Coronary artery (tissue), 2 donors: ENCODE data around the gene DNAJC11.

Experiments used
- DNase-seq: peaks from one replicate; pipeline ENCODE4 v3.0.0-alpha.2; 2017; ENCODE audit warnings: low spot score
- H3K27ac ChIP-seq, 2 donors: fragments of 200-600 bp; sonication (generic); one replicate each; pipeline ENCODE4 v1.5.1; 2016 to 2019
- H3K4me3 ChIP-seq: fragments of 200-600 bp; sonication (generic); 2 replicates; pipeline ENCODE4 v1.5.1; 2016; ENCODE audit warnings: mild to moderate bottlenecking, moderate library complexity
- TF ChIP-seq, protein P1 (sequence below): fragments of 200-600 bp; sonication (generic); IDR thresholded peaks from one replicate; pipeline ENCODE4 v1.5.1; 2019; ENCODE audit warnings: antibody characterized with exemption

The DNAJC11 gene

DNA sequence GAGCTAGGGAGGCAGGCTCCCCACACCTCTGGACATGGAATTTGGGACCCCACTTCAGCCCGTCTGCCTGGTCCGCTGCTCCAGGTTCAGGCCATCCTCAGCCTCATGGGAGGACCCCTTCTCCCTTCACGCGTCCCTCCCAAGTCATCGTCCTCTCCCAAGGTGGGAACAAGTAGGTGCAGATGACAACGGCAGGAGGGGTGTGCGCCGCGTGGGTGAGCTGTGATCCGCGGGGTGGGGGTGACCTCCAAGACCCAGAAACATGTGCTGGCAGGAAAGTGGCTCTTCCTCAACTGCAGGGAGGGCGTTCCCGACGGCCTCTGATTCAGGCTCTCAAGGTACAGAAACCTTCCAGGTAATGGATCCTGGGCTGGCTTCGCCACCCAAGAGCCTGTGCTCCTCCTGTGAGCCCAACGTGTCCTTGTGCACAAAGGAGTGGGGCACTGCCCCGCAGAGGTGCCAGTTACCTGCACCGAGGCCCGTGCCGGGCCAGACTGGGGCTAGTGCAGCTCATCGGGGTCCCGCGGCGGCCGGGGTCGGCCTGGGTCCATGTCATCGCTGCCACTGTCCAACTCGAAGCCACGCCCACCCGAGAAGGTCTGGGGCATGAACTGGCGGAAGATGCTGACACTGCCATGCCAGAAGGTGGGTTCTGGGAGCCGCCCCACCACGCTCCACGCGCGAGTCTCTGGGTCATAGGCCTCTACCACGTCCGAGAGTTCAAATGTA, 108.6 kb downstream of the DNAJC11 start:
- H3K4me3 ChIP-seq, result no peak overlapping the region
- TF ChIP-seq, protein P1, sequence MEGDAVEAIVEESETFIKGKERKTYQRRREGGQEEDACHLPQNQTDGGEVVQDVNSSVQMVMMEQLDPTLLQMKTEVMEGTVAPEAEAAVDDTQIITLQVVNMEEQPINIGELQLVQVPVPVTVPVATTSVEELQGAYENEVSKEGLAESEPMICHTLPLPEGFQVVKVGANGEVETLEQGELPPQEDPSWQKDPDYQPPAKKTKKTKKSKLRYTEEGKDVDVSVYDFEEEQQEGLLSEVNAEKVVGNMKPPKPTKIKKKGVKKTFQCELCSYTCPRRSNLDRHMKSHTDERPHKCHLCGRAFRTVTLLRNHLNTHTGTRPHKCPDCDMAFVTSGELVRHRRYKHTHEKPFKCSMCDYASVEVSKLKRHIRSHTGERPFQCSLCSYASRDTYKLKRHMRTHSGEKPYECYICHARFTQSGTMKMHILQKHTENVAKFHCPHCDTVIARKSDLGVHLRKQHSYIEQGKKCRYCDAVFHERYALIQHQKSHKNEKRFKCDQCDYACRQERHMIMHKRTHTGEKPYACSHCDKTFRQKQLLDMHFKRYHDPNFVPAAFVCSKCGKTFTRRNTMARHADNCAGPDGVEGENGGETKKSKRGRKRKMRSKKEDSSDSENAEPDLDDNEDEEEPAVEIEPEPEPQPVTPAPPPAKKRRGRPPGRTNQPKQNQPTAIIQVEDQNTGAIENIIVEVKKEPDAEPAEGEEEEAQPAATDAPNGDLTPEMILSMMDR, result no peak
- H3K27ac ChIP-seq, result peak overlapping the region; percentile 76 to 77
- DNase-seq, result no peak

DNA sequence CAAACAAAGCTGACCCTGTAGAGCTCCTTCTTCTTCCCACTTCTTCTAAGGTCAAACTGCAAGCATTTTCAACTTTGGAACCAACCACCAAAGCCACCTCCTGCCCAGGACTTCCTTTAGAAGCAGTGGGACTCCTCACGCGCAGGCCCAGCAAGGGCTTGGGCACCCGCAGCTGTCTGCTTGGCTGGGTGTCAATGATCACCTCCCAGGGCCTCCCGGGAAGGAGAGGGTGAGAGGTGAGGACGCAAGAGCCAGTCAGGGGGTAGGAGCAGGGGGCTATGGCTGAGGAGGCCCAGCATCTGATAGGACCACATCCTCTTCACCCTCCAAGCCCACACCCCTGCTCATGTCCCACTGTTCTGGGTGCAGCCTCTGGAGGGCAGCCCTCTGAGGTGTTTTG, 109.2 kb downstream of the DNAJC11 start:
- DNase-seq, result no peak
- Histone ChIP-seq H3K4me3 (no peak overlapping the region), H3K27ac (peak overlapping the region; percentile 76 to 77)
- TF ChIP-seq, protein P1, result no peak

DNA sequence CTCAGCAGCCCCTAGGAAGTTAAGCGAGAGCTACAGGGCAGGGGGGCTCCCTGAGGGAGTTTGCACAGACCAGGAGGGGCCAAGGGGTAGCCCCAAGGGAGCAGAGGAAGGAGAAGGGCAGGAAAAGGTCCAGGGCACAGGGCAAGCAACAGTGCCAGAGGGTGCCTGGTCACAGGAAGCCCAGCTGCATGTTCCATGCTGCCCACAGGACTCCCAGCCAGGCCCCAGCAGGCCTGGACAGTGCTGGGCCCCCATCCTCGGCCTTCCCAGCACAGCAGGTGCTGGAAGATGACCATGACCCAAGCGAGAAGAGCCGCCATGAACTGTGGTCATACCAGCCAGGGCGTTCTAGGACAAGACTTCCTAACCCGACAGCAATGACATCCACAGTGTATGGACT, 110.0 kb downstream of the DNAJC11 start:
- no peak overlapping the region for H3K4me3 ChIP-seq
- no peak for DNase-seq
- peak overlapping the region; percentile 76 to 77 for H3K27ac ChIP-seq
- TF ChIP-seq, protein P1, result no peak

DNA sequence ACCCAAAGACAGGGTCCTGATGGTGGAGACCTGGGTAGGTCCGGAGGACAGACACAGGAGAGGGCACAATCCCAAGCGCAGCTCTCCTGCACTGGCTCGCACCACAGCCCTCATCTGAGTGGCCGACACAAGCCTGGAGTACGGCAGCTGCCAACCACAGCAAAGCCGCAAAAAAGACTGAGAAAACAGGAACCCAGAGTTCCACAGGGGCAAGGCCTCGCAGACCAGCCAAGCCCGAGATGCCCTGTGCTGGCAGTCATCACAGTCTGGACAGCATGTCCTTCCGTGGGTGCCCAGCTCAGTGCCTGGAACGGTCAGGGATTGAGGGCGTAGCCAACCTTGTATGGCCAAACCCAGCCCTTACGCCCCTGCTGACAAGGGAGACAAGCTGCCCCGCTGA, 110.4 kb downstream of the DNAJC11 start:
- TF ChIP-seq, protein P1, result no peak
- Histone ChIP-seq H3K27ac (peak overlapping the region; percentile 76 to 77), H3K4me3 (no peak overlapping the region)
- DNase-seq, result no peak

DNA sequence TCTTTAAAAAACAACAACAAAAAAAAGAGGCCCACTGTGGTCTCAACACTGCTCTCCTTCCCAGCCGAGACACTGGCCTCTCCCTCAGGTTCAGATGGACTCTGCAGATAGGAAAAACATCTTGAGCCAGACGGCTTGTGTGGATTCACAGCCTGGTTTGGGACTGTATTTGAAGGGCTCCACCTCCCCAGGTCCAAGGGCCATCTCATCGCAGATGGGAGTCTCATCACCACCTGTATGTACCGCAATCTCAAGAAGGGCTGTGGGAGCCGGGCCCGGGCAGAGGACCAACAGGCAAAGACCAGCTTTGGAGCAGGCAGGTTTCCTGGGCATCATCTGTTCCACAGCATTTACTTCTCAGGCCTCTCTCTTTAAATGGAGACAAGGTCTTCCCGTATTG, 111.6 kb downstream of the DNAJC11 start:
- Histone ChIP-seq H3K27ac (peak overlapping the region; percentile 72 to 77), H3K4me3 (no peak overlapping the region)
- DNase-seq, result no peak
- TF ChIP-seq, protein P1, result no peak

DNA sequence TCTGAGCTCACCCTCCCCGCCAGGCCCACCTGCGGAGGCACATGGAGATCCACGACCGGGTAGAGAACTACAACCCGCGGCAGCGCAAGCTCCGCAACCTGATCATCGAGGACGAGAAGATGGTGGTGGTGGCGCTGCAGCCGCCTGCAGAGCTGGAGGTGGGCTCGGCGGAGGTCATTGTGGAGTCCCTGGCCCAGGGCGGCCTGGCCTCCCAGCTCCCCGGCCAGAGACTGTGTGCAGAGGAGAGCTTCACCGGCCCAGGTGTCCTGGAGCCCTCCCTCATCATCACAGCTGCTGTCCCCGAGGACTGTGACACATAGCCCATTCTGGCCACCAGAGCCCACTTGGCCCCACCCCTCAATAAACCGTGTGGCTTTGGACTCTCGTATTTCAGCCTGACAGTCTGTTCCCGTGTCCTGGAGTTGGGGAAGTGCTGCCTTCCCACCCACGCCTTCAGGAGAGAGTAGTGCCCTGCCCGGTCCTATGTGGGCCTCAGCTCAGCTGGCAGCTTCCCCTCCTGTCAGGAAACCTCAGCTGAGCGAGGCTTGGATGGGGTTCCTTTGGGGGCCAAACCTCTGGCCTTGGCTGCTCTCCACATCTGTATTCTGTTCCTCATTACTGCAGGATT, 112.6 kb downstream of the DNAJC11 start:
- Histone ChIP-seq H3K4me3 (no peak overlapping the region), H3K27ac (peak overlapping the region; percentile 3 to 37)
- TF ChIP-seq, protein P1, result no peak
- no peak for DNase-seq
